PC-9 (cell line): Measurements from ENCODE around the gene MYO10. TPM values are rescaled to one million over a fixed set of nuclear protein-coding genes. Genes with fewer than 3 reads are reported as not detected.

Experiments
- BruUV-seq: library from RNA; stranded (reverse); fragments of 400-500 nt; replicated peaks from 2 replicates; lab custom pipeline; 2021; lab: Mats Ljungman, UMichigan
- CTCF ChIA-PET: fragments of 300-600 bp; sonication (Branson Sonifier 250); formaldehyde crosslinking; loops from one replicate; lab custom pipeline; 2022; ENCODE audit warnings: antibody characterized with exemption; lab: Charles Lee
- POLR2A ChIA-PET: fragments of 300-600 bp; sonication (Branson Sonifier 250); formaldehyde crosslinking; loops from one replicate; lab custom pipeline; 2022; ENCODE audit warnings: antibody characterized with exemption; ENCODE audit not compliant: unreplicated experiment; lab: Charles Lee
- DNase-seq, 2 experiments: peaks; one replicate each; pipeline versions ENCODE4 v3.0.0 to v3.0.0-alpha.2; 2015 to 2022; ENCODE audit warnings: mixed read lengths in 1 of 2
- H2AFZ ChIP-seq: fragments of 200-600 bp; sonication (generic); 2 replicates; pipeline ENCODE4 v1.8.1; 2017; ENCODE audit warnings: antibody characterized with exemption
- H3F3A ChIP-seq: fragments of 200-600 bp; sonication (generic); 2 replicates; pipeline ENCODE4 v1.8.1; 2017; ENCODE audit warnings: antibody characterized with exemption, mild to moderate bottlenecking, low read depth; ENCODE audit not compliant: insufficient read depth
- H3K27ac ChIP-seq: fragments of 200-600 bp; sonication (generic); 2 replicates; pipeline ENCODE4 v1.6.1; 2016; ENCODE audit warnings: mixed run types
- H3K27me3 ChIP-seq: fragments of 200-600 bp; sonication (generic); 2 replicates; pipeline ENCODE4 v1.6.1; 2016; ENCODE audit warnings: low read depth, mixed run types; ENCODE audit not compliant: insufficient read depth
- H3K36me3 ChIP-seq: fragments of 200-600 bp; sonication (generic); 2 replicates; pipeline ENCODE4 v1.6.1; 2016; ENCODE audit warnings: low read depth, mixed run types
- H3K4me1 ChIP-seq: fragments of 200-600 bp; sonication (generic); replicated peaks from 2 replicates; pipeline ENCODE4 v1.6.1; 2016; ENCODE audit warnings: mixed run types; ENCODE audit not compliant: insufficient read depth
- H3K4me2 ChIP-seq: fragments of 200-600 bp; sonication (generic); 2 replicates; pipeline ENCODE4 v1.6.1; 2017; ENCODE audit warnings: mixed run types
- H3K4me3 ChIP-seq: fragments of 200-600 bp; sonication (generic); 2 replicates; pipeline ENCODE4 v1.6.1; 2016; ENCODE audit warnings: mixed run types
- H3K79me2 ChIP-seq: fragments of 200-600 bp; sonication (generic); 2 replicates; pipeline ENCODE4 v1.6.1; 2017; ENCODE audit warnings: low read depth, mixed run types
- H3K9me2 ChIP-seq: fragments of 200-600 bp; sonication (generic); 2 replicates; pipeline ENCODE4 v1.8.1; 2017; ENCODE audit warnings: mild to moderate bottlenecking; ENCODE audit not compliant: insufficient read depth
- H3K9me3 ChIP-seq: fragments of 200-600 bp; sonication (generic); 2 replicates; pipeline ENCODE4 v1.8.1; 2016; ENCODE audit warnings: low read depth; ENCODE audit not compliant: insufficient read depth
- H4K20me1 ChIP-seq: fragments of 200-600 bp; sonication (generic); 2 replicates; pipeline ENCODE4 v1.8.1; 2017; ENCODE audit not compliant: insufficient read depth
- EZH2 ChIP-seq: fragments of 200-600 bp; sonication (generic); IDR thresholded peaks from 2 replicates; pipeline ENCODE4 v1.8.0; 2017; ENCODE audit warnings: antibody characterized with exemption, low read depth
- intact Hi-C: fragments of 100-400 bp; cut with micrococcal nuclease; formaldehyde crosslinking; loops from one replicate; pipeline ENCODE4 v1.10.0; 2022; ENCODE audit not compliant: unreplicated experiment
- total RNA-seq: library from RNA; stranded (reverse); gene quantifications from 2 replicates; pipeline ENCODE4 v1.2.3, GENCODE V29; 2021
- TF ChIP-seq, protein P1 (sequence below): fragments of 200-600 bp; sonication (generic); conservative IDR thresholded peaks from 2 replicates; pipeline ENCODE4 v1.6.1; 2017; ENCODE audit warnings: mixed run types, antibody characterized with exemption, mild to moderate bottlenecking, moderate library complexity

MYO10 gene
- total RNA-seq, 1 experiment from 2014 or later = 92.8 TPM

DNA sequence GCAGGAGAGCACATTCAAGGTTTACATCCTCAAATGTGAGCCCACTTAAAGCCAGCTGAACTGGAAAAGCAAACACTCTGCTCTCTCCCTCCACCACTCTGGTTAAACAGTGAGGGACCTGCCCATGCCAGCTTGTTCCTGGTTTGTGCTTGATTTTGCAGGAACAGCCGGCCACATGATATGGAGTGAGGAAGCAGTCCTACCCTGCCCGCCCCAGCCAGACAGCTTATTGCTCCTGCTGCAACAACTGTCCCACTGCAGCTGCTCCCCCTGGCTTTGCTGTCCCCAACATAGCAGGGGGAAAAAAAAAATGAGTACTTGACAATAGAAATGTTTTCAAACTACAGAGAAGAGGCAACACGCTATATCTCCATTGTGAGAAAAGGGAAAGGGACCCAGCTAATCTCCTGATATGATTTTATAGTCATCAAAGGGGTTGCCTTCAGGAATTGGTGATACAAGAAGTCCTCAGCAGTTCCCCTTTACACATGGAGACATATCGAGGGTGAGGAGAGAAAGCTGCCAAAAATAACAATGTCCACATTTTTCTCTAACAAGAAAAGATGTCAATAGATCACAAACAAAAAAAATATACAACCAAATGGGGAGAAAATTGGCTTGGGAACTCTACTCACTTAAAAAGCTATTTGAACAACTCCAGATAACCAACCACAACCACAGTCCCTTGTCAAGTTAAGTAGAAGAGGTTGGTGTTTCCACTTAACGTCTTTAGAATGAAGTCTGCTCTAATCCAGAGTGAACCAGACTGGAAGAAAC, 4.6 kb downstream of the MYO10 start:
- no peak overlapping the region for H3K4me2 ChIP-seq
- no peaks in the 10 kb centered on the region for H3K36me3 ChIP-seq
- H3K79me2 ChIP-seq = peaks cover 88% of the 10 kb centered on the region
- POLR2A ChIA-PET = interaction anchor here (0.7 kb wide), 1 partner anchor 116 kb away, joined by 5 read pairs; no protein-coding TSS in a partner anchor
- no peaks in the 10 kb centered on the region for H3K9me2 ChIP-seq
- no peak overlapping the region for H2AFZ ChIP-seq
- H3K27me3 ChIP-seq = no peaks in the 10 kb centered on the region
- no TSS peak for BruUV-seq
- CTCF ChIA-PET = interaction anchor here (0.5 to 3.5 kb wide), 7 partner anchors 27 to 258 kb away, joined by 3 to 35 read pairs (median 5); no protein-coding TSS in a partner anchor
- H3K4me1 ChIP-seq = peaks cover 33% of the 10 kb centered on the region
- H3K9me3 ChIP-seq = no peaks in the 10 kb centered on the region
- H3K27ac ChIP-seq = no peak overlapping the region
- intact Hi-C loops = loop anchor here (10.0 kb wide), 1 partner anchor 237 kb away; no protein-coding TSS in a partner anchor
- no peak overlapping the region for H3K4me3 ChIP-seq
- TF ChIP-seq EZH2 = no peak
- TF ChIP-seq, protein P1, sequence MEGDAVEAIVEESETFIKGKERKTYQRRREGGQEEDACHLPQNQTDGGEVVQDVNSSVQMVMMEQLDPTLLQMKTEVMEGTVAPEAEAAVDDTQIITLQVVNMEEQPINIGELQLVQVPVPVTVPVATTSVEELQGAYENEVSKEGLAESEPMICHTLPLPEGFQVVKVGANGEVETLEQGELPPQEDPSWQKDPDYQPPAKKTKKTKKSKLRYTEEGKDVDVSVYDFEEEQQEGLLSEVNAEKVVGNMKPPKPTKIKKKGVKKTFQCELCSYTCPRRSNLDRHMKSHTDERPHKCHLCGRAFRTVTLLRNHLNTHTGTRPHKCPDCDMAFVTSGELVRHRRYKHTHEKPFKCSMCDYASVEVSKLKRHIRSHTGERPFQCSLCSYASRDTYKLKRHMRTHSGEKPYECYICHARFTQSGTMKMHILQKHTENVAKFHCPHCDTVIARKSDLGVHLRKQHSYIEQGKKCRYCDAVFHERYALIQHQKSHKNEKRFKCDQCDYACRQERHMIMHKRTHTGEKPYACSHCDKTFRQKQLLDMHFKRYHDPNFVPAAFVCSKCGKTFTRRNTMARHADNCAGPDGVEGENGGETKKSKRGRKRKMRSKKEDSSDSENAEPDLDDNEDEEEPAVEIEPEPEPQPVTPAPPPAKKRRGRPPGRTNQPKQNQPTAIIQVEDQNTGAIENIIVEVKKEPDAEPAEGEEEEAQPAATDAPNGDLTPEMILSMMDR = no peak
- H3F3A ChIP-seq = peaks cover 7% of the 10 kb centered on the region; the same call in 1 of the 2 replicates
- DNase-seq = peak in 1 of 2 experiments; percentile 37
- peaks cover 6% of the 10 kb centered on the region; the same call in 1 of the 2 replicates for H4K20me1 ChIP-seq

DNA sequence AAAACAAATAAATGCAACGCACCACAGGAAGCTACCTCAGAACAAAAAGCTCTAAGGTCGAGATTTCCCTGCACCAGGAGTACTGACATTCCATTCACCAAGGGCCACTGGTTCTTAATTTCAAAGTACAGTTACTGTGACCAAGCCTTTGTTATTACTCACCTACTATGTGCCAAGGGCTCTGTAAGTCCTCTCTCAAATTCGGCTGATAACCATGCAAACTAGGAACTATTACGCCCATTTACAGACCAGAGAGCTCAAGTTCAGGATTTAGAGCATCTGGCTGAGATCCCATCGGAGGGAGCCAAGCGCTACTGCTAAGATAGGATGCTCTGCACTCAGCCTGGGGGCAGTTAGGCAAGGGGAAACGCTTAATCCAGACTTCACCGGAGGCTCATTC, 5.6 kb downstream of the MYO10 start:
- Histone ChIP-seq H3K9me3 (no peaks in the 10 kb centered on the region), H3K27ac (no peak overlapping the region), H3K4me3 (no peak overlapping the region), H3K4me1 (peaks cover 33% of the 10 kb centered on the region), H3F3A (peaks cover 5% of the 10 kb centered on the region; the same call in 1 of the 2 replicates), H3K79me2 (peaks cover 94% of the 10 kb centered on the region), H3K27me3 (no peaks in the 10 kb centered on the region), H2AFZ (no peak overlapping the region), H3K36me3 (no peaks in the 10 kb centered on the region), H4K20me1 (peaks cover 6% of the 10 kb centered on the region; the same call in 1 of the 2 replicates), H3K9me2 (no peaks in the 10 kb centered on the region), H3K4me2 (no peak overlapping the region)
- CTCF ChIA-PET = interaction anchor here (0.5 to 1.1 kb wide), 3 partner anchors 12 to 202 kb away, joined by 3 to 6 read pairs (median 5); no protein-coding TSS in a partner anchor
- TF ChIP-seq EZH2 = no peak
- TF ChIP-seq, protein P1 = no peak
- POLR2A ChIA-PET = interaction anchor here (0.7 kb wide), 1 partner anchor 22 kb away, joined by 6 read pairs; no protein-coding TSS in a partner anchor
- BruUV-seq = no TSS peak
- DNase-seq = no peak
- intact Hi-C loops = loop anchor here (10.0 kb wide), 1 partner anchor 236 kb away; no protein-coding TSS in a partner anchor

- no peak overlapping the region for H3K27ac ChIP-seq
- peaks cover 90% of the 10 kb centered on the region for H3K79me2 ChIP-seq
- intact Hi-C loops = loop anchor here (10.0 kb wide), 1 partner anchor 235 kb away; no protein-coding TSS in a partner anchor
- H3K27me3 ChIP-seq = no peaks in the 10 kb centered on the region
- H3K4me3 ChIP-seq = no peak overlapping the region
- H3K4me1 ChIP-seq = peaks cover 33% of the 10 kb centered on the region
- no peaks in the 10 kb centered on the region for H3K9me3 ChIP-seq
- H3K36me3 ChIP-seq = no peaks in the 10 kb centered on the region
- peaks cover 5% of the 10 kb centered on the region; the same call in 1 of the 2 replicates for H3F3A ChIP-seq
- ChIA-PET CTCF (no interaction called here), POLR2A (no interaction called here)
- DNase-seq = no peak
- no peak overlapping the region for H2AFZ ChIP-seq
- H3K9me2 ChIP-seq = no peaks in the 10 kb centered on the region
- BruUV-seq = no TSS peak
- no peak overlapping the region for H3K4me2 ChIP-seq
- TF ChIP-seq, protein P1 = no peak
- no peak for TF ChIP-seq EZH2
- H4K20me1 ChIP-seq = peaks cover 6% of the 10 kb centered on the region; the same call in 1 of the 2 replicates
These were observed 6.3 kb downstream of the MYO10 start for GRCh38 chr5:16929831-16930230.
